Progenitor cell of endocrine pancreas (in vitro differentiated cells): ENCODE results near the gene CCDC182. TPM values are rescaled to one million over a fixed set of nuclear protein-coding genes. Genes with fewer than 3 reads are reported as not detected.

Experiments used
- DNase-seq: peaks from one replicate; pipeline ENCODE4 v3.0.0; 2021; ENCODE audit warnings: low spot score; ENCODE audit not compliant: unreplicated experiment
- H3K27ac Mint-ChIP-seq: 2 replicates; pipeline ENCODE4 v1.8.0; 2021; ENCODE audit warnings: mild to moderate bottlenecking, moderate library complexity, mixed read lengths
- H3K27me3 Mint-ChIP-seq: 2 replicates; pipeline ENCODE4 v1.8.0; 2021; ENCODE audit warnings: mixed read lengths
- H3K36me3 Mint-ChIP-seq: 2 replicates; pipeline ENCODE4 v1.8.0; 2022; ENCODE audit warnings: mixed read lengths; ENCODE audit not compliant: insufficient read depth
- H3K4me1 Mint-ChIP-seq: 2 replicates; pipeline ENCODE4 v1.8.0; 2021; ENCODE audit warnings: low read depth, mixed read lengths
- H3K4me3 Mint-ChIP-seq: 2 replicates; pipeline ENCODE4 v1.8.0; 2021; ENCODE audit warnings: low read depth, mild to moderate bottlenecking, moderate library complexity, mixed read lengths
- H3K9me3 Mint-ChIP-seq: 2 replicates; pipeline ENCODE4 v1.8.0; 2021; ENCODE audit warnings: low read depth, mixed read lengths
- CTCF ChIP-seq: fragments of 200-600 bp; sonication (generic); IDR thresholded peaks from one replicate; pipeline ENCODE4 v1.5.0; 2021; ENCODE audit warnings: antibody characterized with exemption, mild to moderate bottlenecking; ENCODE audit not compliant: unreplicated experiment
- total RNA-seq: library from RNA; stranded (reverse); gene quantifications from 2 replicates; pipeline ENCODE4 v1.2.1, GENCODE V29; 2021

The CCDC182 gene
- total RNA-seq, 1 donor from 2014 or later = not detected

- Mint-ChIP-seq H3K36me3 (no peaks in the 10 kb centered on the region), H3K4me3 (no peak overlapping the region), H3K27ac (no peak overlapping the region), H3K9me3 (no peaks in the 10 kb centered on the region), H3K4me1 (peaks cover 25% of the 10 kb centered on the region), H3K27me3 (peaks cover 86% of the 10 kb centered on the region)
- no peak for TF ChIP-seq CTCF
- DNase-seq = no peak
These were observed 13.6 kb upstream of the CCDC182 start for GRCh38 chr17:57758654-57759053.

- Mint-ChIP-seq H3K4me3 (no peak overlapping the region), H3K36me3 (no peaks in the 10 kb centered on the region), H3K27ac (no peak overlapping the region), H3K9me3 (no peaks in the 10 kb centered on the region), H3K4me1 (peaks cover 24% of the 10 kb centered on the region), H3K27me3 (peaks cover 84% of the 10 kb centered on the region)
- DNase-seq = no peak
- TF ChIP-seq CTCF = no peak
These were observed 12.6 kb upstream of the CCDC182 start for GRCh38 chr17:57757735-57758134.

- Mint-ChIP-seq H3K4me3 (no peak overlapping the region), H3K36me3 (no peaks in the 10 kb centered on the region), H3K9me3 (no peaks in the 10 kb centered on the region), H3K27ac (no peak overlapping the region), H3K27me3 (peaks cover 84% of the 10 kb centered on the region), H3K4me1 (peaks cover 16% of the 10 kb centered on the region)
- no peak for DNase-seq
- TF ChIP-seq CTCF = no peak
These were observed 11.9 kb upstream of the CCDC182 start for GRCh38 chr17:57756951-57757350.

- Mint-ChIP-seq H3K27ac (no peak overlapping the region), H3K4me3 (no peak overlapping the region), H3K36me3 (no peaks in the 10 kb centered on the region), H3K9me3 (no peaks in the 10 kb centered on the region), H3K27me3 (peaks cover 86% of the 10 kb centered on the region), H3K4me1 (peaks cover 10% of the 10 kb centered on the region)
- TF ChIP-seq CTCF = no peak
- DNase-seq = no peak
These were observed 10.5 kb upstream of the CCDC182 start for GRCh38 chr17:57755480-57756070.

- H3K36me3 Mint-ChIP-seq = no peaks in the 10 kb centered on the region
- peaks cover 83% of the 10 kb centered on the region for H3K27me3 Mint-ChIP-seq
- H3K4me3 Mint-ChIP-seq = no peak overlapping the region
- DNase-seq = no peak
- no peak overlapping the region for H3K27ac Mint-ChIP-seq
- TF ChIP-seq CTCF = no peak
- no peaks in the 10 kb centered on the region for H3K9me3 Mint-ChIP-seq
- peaks cover 7% of the 10 kb centered on the region for H3K4me1 Mint-ChIP-seq
These were observed 7.2 kb upstream of the CCDC182 start for GRCh38 chr17:57752031-57752905.
